GM12864 (cell line): ENCODE data around the gene SYCE3.

Experiments used
- DNase-seq: peaks from one replicate; pipeline ENCODE4 v3.0.0-alpha.2; 2011; ENCODE audit warnings: low read depth
- H3K4me3 ChIP-seq: 2 replicates; pipeline ENCODE4 v1.5.1; 2011; ENCODE audit warnings: mild to moderate bottlenecking, low read depth, low read length, control low read depth
- CTCF ChIP-seq: IDR thresholded peaks from 2 replicates; pipeline ENCODE4 v1.5.1; 2011; ENCODE audit warnings: low read depth, mild to moderate bottlenecking, moderate library complexity, low read length, control low read depth, inconsistent platforms; ENCODE audit errors: missing control alignments

The SYCE3 gene

DNA sequence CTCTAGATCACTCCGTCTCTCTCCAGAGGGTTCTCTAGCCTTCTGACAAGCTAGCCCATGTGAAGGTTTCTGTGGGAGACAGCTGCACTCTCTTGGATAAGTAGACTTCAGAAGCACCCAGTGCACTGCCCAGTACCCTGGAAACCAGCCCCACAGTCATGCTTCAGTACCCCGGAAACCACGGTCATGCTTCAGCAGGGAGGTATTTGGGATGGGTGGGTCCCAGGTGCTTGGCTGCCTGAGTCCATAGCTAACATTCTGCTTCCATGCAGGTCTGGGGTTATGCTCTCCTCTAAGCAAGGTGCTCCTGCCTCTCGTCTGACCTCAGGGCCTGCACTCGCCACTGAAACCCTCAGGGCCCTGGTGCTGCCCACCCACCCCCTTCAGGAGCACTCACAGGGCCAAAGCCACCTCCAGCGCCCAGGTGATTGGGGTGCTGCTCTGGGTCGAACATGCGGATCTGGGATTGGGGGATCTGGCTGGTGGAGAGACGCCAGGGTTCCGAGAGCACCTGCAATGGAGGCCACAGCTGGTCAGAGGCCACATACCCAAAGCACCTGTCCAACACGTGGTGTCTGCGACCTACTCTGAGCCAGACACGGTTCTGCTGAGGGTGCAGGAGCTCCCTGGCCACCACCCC lies 7.3 kb upstream of the SYCE3 start:
- TF ChIP-seq CTCF: no peak
- H3K4me3 ChIP-seq: no peak overlapping the region
- DNase-seq: no peak

DNA sequence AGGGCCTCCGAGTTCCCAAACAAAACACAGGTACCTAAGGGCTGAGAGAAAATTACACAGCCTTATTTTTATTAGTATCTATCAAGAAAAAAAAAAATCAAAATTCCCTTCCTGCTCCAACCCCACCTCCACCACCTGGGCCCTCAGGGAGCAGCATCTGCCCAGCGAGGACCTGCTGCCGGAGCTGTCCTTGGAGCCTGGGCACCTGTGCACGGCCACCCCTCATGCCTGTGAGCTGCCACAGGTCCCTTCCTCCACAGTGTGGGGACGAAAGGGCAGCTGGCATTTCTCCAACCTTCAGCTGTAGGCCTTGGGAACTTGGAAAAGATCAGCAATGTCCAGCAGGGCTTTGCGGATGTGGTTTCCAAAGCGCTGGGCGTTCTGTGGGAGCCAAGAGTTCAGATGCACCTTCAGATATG lies 6.3 kb upstream of the SYCE3 start:
- no peak for DNase-seq
- no peak overlapping the region for H3K4me3 ChIP-seq
- TF ChIP-seq CTCF: no peak

GRCh38 chr22:50568626-50569025 lies 5.9 kb upstream of the SYCE3 start:
- no peak for TF ChIP-seq CTCF
- DNase-seq: no peak
- H3K4me3 ChIP-seq: no peak overlapping the region

DNA sequence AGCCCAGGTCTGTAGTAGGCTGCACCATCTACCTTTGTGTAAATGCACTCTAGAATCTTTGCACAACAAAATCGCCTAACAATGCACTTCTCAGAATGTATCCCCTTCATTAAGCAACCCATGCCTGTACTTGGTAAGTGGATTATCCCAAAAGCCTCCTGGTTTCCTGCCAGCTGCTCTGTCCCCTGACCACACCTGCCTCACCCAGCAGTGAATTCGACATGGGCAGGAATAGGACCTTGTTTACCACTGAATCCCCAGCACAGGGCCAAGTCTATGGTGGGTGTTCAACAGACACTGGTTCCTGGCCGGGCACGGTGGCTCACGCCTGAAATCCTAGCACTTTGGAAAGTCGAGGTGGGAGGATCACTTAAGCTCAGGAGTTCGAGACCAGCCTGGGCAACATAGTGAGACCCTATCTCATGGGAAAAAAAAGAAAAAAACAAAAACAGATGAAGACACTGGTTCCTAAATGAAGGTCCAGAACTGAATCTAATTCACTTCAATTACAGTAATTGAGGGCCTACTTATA lies 5.1 kb upstream of the SYCE3 start:
- TF ChIP-seq CTCF: no peak
- H3K4me3 ChIP-seq: no peak overlapping the region
- DNase-seq: no peak

DNA sequence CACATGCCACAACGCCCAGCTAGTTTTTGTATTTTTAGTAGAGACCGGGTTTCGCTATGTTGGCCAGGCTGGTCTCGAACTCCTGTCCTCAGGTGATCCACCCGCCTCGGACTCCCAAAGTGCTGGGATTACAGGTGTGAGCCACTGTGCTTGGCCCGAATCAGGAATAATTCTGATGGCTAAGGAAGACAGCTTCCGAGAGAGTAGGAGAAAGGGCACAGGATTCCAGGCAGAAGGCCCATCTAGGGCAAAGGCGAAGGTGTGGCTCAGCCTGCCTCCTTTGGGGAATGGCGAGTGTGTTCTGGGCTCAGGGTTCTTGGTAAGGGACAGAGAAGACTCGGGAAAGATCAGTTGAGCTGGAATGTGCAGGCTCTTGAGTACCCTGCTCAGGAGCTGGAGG lies 1.6 kb upstream of the SYCE3 start:
- DNase-seq: no peak
- no peak overlapping the region for H3K4me3 ChIP-seq
- TF ChIP-seq CTCF: no peak

DNA sequence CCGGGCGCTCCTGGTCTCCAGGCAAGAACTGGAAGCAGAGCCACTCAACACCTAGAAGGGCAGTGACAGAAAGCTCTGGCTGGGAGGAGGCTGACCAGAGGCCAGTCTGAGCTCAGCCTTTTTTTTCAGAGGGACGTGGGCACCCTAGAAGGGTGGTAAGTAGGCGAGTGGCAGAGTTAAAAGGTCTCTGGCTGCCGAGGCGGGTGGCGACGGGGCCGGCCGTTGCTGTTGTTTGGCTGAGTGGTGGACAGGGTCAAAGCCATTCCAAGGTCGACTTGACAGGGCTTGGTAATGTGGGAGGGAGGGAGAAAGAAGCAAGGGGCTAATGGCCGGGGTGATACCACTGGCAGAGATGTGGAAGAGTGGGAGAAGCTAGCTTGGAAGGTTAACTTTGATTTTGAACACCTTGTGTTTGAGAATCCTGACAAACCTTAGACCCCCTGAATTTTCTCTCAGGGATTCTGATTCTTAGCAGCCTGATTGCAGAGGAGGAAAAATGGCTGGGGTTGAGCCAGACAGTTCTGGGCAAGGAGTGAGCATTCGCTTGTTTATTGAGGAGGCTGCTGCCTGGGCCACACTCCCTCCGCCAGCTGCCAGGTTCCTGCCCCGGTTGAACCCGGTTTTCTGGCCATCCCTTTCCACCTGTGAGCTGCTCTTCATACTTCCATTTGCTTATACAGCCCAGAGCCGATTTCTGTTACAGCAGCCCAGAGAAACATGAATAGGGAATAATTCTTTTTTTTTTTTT lies 868 bp upstream of the SYCE3 start:
- no peak for TF ChIP-seq CTCF
- DNase-seq: no peak
- peak overlapping the region; percentile 57 for H3K4me3 ChIP-seq
